Measurements from ENCODE around the gene CYP2C18.
"Not testable (repeated sequence)": the region's sequence is repeated elsewhere in the genome, so short reads cannot be mapped to it uniquely, and the experiment has no call there.

Gene CYP2C18

DNA sequence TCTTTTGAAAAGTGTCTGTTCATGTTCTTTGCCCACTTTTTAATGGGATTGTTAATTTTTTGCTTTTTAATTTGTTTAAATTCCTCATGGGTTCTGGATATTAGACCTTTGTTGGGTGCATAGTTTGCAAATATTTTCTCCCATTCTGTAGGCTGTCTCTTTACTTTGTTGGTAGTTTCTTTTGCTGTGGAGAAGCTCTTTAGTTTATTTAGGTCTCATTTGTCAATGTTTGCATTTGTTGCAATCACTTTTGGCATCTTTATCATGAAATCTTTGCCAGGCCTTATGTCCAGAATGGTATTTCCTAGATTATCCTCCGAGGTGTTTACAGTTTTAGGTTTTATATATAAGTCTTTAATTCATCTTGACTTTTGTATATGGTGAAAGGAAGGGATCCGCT is 55.1 kb downstream of the CYP2C18 start:
- H3K79me2 ChIP-seq (ENCODE audit: control insufficient read depth, insufficient read depth, low read length, unreplicated experiment): no peaks in the 10 kb centered on the region
- H3K27me3 ChIP-seq (ENCODE audit: insufficient read depth, low read length): no peaks in the 10 kb centered on the region; the same call in 1 of the 2 replicates
- H2AFZ ChIP-seq (ENCODE audit: low read length, unreplicated experiment): no peak overlapping the region
- H3K27ac ChIP-seq (ENCODE audit: low read depth, low read length): no peak overlapping the region
- H3K4me1 ChIP-seq (ENCODE audit: control insufficient read depth, insufficient read depth, low read length, unreplicated experiment): no peaks in the 10 kb centered on the region
- H3K36me3 ChIP-seq (ENCODE audit: insufficient read depth, low read length): no peaks in the 10 kb centered on the region
- no peak overlapping the region for H3K4me3 ChIP-seq (ENCODE audit: low read depth, low read length)

DNA sequence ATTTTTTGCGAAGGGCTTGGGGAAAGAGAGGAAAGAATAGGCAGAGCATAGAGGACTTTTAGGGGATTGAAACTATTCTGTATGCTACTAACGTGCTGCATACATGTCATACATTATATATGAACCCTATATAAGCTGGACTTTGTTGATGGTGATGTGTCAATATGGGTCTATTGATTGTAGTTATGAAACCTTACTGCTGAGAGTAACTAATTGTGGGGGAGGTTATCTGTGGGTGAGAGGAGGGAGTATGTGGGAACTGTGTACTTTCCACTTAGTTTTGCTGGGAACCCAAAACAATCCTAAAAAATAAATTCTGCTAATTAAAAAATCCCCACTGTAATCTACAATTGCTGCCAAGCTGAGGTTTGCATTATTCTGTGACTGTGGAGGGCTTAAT is 63.6 kb downstream of the CYP2C18 start:
- no peaks in the 10 kb centered on the region for H3K4me1 ChIP-seq (ENCODE audit: control insufficient read depth, insufficient read depth, low read length, unreplicated experiment)

DNA sequence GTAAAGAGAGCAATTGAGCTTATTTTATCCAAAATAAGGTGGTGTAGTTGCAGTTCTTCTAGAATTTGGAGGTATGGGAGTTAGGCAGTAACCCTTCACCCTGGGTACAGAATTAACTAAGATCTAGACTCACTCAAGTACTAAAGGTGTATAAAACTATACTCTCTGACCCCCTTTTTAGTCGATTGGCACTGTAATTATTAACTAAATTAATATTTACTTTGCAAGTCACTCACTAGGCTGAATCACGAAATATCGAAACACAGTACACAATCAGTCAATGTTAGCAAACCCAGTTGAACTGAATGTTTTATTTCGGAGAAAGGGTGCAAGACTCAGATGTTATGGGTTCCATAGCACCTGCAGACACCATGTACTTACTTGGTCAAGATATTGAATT is 64.3 kb downstream of the CYP2C18 start:
- H3K4me1 ChIP-seq (ENCODE audit: control insufficient read depth, insufficient read depth, low read length, unreplicated experiment): no peaks in the 10 kb centered on the region
- no peak overlapping the region for H2AFZ ChIP-seq (ENCODE audit: low read length, unreplicated experiment)
- no peaks in the 10 kb centered on the region for H3K36me3 ChIP-seq (ENCODE audit: insufficient read depth, low read length)

More for the DNA sequence above, 63.6 kb downstream of the CYP2C18 start:
- Histone ChIP-seq H3K4me3 (ENCODE audit: low read depth, low read length) (no peak overlapping the region), H3K27ac (ENCODE audit: low read depth, low read length) (no peak overlapping the region), H2AFZ (ENCODE audit: low read length, unreplicated experiment) (no peak overlapping the region), H3K36me3 (ENCODE audit: insufficient read depth, low read length) (no peaks in the 10 kb centered on the region), H3K79me2 (ENCODE audit: control insufficient read depth, insufficient read depth, low read length, unreplicated experiment) (no peaks in the 10 kb centered on the region), H3K27me3 (ENCODE audit: insufficient read depth, low read length) (no peaks in the 10 kb centered on the region)

DNA sequence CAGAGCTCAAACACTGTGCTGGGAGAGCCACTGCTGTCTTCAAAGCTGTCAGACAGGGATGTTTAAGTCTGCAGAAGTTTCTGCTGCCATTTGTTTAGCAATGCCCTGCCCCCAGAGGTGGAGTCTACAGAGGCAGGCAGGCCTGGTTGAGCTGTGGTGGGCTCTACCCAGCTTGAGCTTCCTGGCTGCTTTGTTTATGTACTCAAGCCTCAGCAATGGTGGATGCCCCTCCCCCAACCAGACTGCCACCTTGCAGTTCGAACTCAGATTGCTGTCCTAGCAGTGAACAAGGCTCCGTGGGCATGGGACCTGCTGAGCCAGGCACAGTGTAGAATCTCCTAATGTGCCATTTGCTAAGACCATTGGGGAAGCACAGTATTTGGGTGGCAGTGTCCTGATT is 74.4 kb downstream of the CYP2C18 start:
- H3K27ac ChIP-seq (ENCODE audit: low read depth, low read length): no peak overlapping the region
- H3K79me2 ChIP-seq (ENCODE audit: control insufficient read depth, insufficient read depth, low read length, unreplicated experiment): no peaks in the 10 kb centered on the region
- H3K4me1 ChIP-seq (ENCODE audit: control insufficient read depth, insufficient read depth, low read length, unreplicated experiment): no peaks in the 10 kb centered on the region
- no peaks in the 10 kb centered on the region for H3K27me3 ChIP-seq (ENCODE audit: insufficient read depth, low read length)
- no peaks in the 10 kb centered on the region for H3K36me3 ChIP-seq (ENCODE audit: insufficient read depth, low read length)
- H2AFZ ChIP-seq (ENCODE audit: low read length, unreplicated experiment): no peak overlapping the region
- no peak overlapping the region for H3K4me3 ChIP-seq (ENCODE audit: low read depth, low read length)

More for the DNA sequence above, 64.3 kb downstream of the CYP2C18 start:
- Histone ChIP-seq H3K27me3 (ENCODE audit: insufficient read depth, low read length) (no peaks in the 10 kb centered on the region), H3K4me3 (ENCODE audit: low read depth, low read length) (no peak overlapping the region), H3K79me2 (ENCODE audit: control insufficient read depth, insufficient read depth, low read length, unreplicated experiment) (no peaks in the 10 kb centered on the region), H3K27ac (ENCODE audit: low read depth, low read length) (no peak overlapping the region)

DNA sequence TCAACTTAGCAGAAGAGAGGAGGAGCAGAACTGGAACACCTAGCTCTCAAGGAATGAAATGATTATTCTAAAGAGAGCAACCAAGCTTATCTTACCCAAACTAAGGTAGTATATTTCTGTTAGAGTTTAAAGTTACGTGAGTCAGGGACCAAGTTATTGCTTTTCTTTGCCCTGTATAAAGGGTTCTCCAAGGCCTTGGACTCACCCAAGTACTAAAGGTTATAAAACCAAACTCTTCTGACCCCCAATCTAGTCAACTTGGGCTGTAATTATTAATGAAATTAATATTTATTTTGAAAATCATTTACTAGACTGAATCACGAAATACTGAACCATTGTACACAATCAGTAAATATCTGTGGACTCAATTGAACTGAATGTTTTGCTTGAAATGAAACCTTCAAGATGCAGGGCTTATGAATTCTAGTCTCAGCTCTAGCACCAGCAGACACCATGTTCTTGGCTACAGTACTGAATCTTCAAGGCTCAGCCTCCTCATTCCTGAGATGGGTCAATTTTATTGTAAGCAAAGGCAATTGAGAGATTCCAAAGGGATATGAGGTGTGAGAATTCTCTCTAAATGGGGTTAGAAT is 77.2 kb downstream of the CYP2C18 start:
- no peaks in the 10 kb centered on the region for H3K4me1 ChIP-seq (ENCODE audit: control insufficient read depth, insufficient read depth, low read length, unreplicated experiment)
- no peak overlapping the region for H3K27ac ChIP-seq (ENCODE audit: low read depth, low read length)
- no peaks in the 10 kb centered on the region for H3K36me3 ChIP-seq (ENCODE audit: insufficient read depth, low read length)
- no peaks in the 10 kb centered on the region for H3K79me2 ChIP-seq (ENCODE audit: control insufficient read depth, insufficient read depth, low read length, unreplicated experiment)
- H3K4me3 ChIP-seq (ENCODE audit: low read depth, low read length): no peak overlapping the region
- no peak overlapping the region for H2AFZ ChIP-seq (ENCODE audit: low read length, unreplicated experiment)
- H3K27me3 ChIP-seq (ENCODE audit: insufficient read depth, low read length): no peaks in the 10 kb centered on the region

DNA sequence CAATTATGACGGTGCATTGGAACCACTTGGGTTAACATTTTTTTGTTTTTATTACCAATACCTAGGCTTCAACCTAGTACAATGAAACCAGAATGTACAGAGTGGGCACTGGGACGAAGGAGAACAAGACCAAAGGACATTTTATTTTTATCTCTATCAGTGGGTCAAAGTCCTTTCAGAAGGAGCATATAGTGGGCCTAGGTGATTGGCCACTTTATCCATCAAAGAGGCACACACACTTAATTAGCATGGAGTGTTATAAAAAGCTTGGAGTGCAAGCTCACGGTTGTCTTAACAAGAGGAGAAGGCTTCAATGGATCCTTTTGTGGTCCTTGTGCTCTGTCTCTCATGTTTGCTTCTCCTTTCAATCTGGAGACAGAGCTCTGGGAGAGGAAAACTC is 78.9 kb downstream of the CYP2C18 start, which contains the start of gene CYP2C19:
Gene CYP2C19, plus strand, starts transcription at position 289 of the 400 bp plus-strand sequence. Its CDS starts 25 bp downstream, at position 314.
- H3K4me3 ChIP-seq (ENCODE audit: low read depth, low read length): no peak within 1 kb of the TSS
- H3K79me2 ChIP-seq (ENCODE audit: control insufficient read depth, insufficient read depth, low read length, unreplicated experiment): no peaks in the 10 kb centered on the region

DNA sequence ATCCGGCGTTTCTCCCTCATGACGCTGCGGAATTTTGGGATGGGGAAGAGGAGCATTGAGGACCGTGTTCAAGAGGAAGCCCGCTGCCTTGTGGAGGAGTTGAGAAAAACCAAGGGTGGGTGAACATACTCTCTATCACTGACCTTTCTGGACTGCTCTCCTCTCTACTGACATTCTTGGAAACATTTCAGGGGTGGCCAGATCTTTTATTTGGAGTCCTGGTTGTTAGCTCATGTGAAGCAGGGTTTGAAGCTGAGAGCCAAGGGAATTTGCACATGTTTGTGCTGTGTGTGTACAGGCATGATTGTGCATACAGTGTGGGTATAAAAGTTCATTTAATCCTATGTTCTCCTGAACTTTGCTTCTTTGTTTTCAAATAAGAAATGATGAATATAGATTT is 91.9 kb downstream of the CYP2C18 start:
- H3K36me3 ChIP-seq (ENCODE audit: insufficient read depth, low read length); H3K27ac ChIP-seq (ENCODE audit: low read depth, low read length); H3K4me3 ChIP-seq (ENCODE audit: low read depth, low read length); H3K27me3 ChIP-seq (ENCODE audit: insufficient read depth, low read length); H3K79me2 ChIP-seq (ENCODE audit: control insufficient read depth, insufficient read depth, low read length, unreplicated experiment); H2AFZ ChIP-seq (ENCODE audit: low read length, unreplicated experiment); H3K4me1 ChIP-seq (ENCODE audit: control insufficient read depth, insufficient read depth, low read length, unreplicated experiment): not testable (repeated sequence)

More for the DNA sequence above, 78.9 kb downstream of the CYP2C18 start, which contains the start of gene CYP2C19:
- Histone ChIP-seq H3K27ac (ENCODE audit: low read depth, low read length) (no peak within 1 kb of the TSS), H3K4me1 (ENCODE audit: control insufficient read depth, insufficient read depth, low read length, unreplicated experiment) (no peaks in the 10 kb centered on the region), H2AFZ (ENCODE audit: low read length, unreplicated experiment) (no peak within 1 kb of the TSS), H3K36me3 (ENCODE audit: insufficient read depth, low read length) (no peaks in the 10 kb centered on the region), H3K27me3 (ENCODE audit: insufficient read depth, low read length) (no peaks in the 10 kb centered on the region)

DNA sequence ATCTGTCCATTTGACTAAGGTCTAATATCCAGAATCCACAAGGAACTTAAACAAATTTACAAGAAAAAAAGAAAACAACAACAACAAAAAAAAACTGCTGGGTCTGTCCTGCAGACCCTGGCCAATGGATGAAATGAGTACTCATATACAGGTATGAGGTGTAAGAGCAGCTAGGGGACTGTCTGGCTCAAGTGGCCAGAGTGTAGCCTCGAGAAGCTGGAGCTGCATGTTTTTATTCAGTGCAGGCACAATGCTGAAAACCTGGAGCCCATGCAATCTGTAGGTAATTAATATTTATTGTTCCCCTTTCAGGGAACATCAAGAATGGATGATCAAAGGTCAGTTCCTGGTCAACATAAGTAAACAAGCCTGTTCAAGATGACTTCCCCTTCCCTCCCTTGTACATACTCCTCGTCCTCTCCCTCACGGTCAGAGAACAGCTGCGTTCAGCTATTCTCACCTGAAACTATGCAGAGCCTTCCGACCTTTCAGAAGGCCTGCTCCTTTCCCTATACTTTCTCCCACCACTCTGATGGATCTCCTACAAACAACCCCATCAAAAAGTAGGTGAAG is 94.4 kb downstream of the CYP2C18 start:
- H3K4me3 ChIP-seq (ENCODE audit: low read depth, low read length): no peak overlapping the region
- H3K79me2 ChIP-seq (ENCODE audit: control insufficient read depth, insufficient read depth, low read length, unreplicated experiment): no peaks in the 10 kb centered on the region

DNA sequence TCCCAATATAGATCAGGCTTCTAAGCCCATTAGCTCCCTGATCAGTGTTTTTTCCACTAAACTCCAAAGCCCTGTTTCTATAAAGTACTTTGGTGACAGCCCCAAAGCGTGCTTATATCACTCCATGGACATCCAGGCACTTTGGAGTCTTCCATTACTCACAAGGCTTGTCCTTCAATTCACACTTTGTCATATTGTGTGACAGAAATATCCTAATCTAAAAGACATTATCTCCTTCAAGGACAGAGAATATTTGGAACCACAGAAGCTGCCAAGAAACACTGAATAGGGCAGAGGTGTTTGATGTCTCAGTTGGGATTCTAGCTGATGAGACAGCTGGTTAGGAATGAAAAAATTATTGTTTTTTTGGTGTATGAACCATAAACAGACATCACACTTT is 97.3 kb downstream of the CYP2C18 start:
- no peak overlapping the region for H3K4me3 ChIP-seq (ENCODE audit: low read depth, low read length)
- no peaks in the 10 kb centered on the region; the same call in 1 of the 2 replicates for H3K27me3 ChIP-seq (ENCODE audit: insufficient read depth, low read length)
- no peaks in the 10 kb centered on the region for H3K79me2 ChIP-seq (ENCODE audit: control insufficient read depth, insufficient read depth, low read length, unreplicated experiment)
- no peaks in the 10 kb centered on the region for H3K36me3 ChIP-seq (ENCODE audit: insufficient read depth, low read length)
- no peaks in the 10 kb centered on the region for H3K4me1 ChIP-seq (ENCODE audit: control insufficient read depth, insufficient read depth, low read length, unreplicated experiment)
- no peak overlapping the region for H3K27ac ChIP-seq (ENCODE audit: low read depth, low read length)
- no peak overlapping the region for H2AFZ ChIP-seq (ENCODE audit: low read length, unreplicated experiment)

More for the DNA sequence above, 94.4 kb downstream of the CYP2C18 start:
- H3K27ac ChIP-seq (ENCODE audit: low read depth, low read length): no peak overlapping the region
- no peaks in the 10 kb centered on the region for H3K36me3 ChIP-seq (ENCODE audit: insufficient read depth, low read length)
- H3K27me3 ChIP-seq (ENCODE audit: insufficient read depth, low read length): no peaks in the 10 kb centered on the region
- H2AFZ ChIP-seq (ENCODE audit: low read length, unreplicated experiment): no peak overlapping the region
- H3K4me1 ChIP-seq (ENCODE audit: control insufficient read depth, insufficient read depth, low read length, unreplicated experiment): no peaks in the 10 kb centered on the region

DNA sequence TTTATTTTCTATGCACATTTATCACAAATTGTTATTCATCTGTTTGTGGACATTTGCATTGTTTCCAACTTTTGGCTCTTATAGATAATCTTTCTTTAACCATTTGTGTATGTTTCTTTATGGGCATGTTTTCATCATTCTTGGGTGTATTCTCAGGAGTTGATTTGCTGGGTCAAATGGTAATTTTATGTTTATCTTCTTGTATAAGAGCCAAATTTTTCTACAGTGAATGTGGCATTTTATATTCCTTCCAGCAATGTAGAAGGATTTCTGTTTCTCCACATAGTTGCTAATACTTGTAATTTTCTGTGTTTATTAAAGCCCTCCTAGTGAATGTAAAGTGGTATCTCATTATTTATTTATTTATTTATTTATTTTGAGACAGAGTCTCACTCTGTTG is 100.7 kb downstream of the CYP2C18 start:
- H3K79me2 ChIP-seq (ENCODE audit: control insufficient read depth, insufficient read depth, low read length, unreplicated experiment): no peaks in the 10 kb centered on the region
- H3K36me3 ChIP-seq (ENCODE audit: insufficient read depth, low read length): no peaks in the 10 kb centered on the region
- no peak overlapping the region for H3K27ac ChIP-seq (ENCODE audit: low read depth, low read length)
- H3K4me1 ChIP-seq (ENCODE audit: control insufficient read depth, insufficient read depth, low read length, unreplicated experiment): no peaks in the 10 kb centered on the region
- no peaks in the 10 kb centered on the region; the same call in 1 of the 2 replicates for H3K27me3 ChIP-seq (ENCODE audit: insufficient read depth, low read length)
- no peak overlapping the region for H2AFZ ChIP-seq (ENCODE audit: low read length, unreplicated experiment)
- no peak overlapping the region for H3K4me3 ChIP-seq (ENCODE audit: low read depth, low read length)

DNA sequence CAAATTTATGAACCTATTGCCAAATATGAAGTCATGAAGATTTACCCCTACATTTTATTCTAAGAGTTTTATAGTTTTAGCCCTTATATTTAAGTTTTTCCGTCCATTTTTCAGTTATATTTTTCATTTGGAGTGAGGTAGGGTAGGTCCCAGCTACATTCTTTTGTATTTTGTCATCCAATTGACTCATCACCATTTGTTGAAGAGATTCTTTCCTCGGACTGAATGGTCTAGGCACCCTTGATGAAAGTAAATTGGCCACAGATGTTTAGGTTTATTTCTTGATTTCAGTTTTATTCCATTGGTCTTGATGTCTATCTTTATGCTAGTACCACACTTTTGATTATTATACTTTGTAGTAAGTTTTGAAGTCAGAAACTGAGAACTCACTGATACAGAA is 101.7 kb downstream of the CYP2C18 start:
- Histone ChIP-seq H3K27ac (ENCODE audit: low read depth, low read length) (no peak overlapping the region), H3K36me3 (ENCODE audit: insufficient read depth, low read length) (no peaks in the 10 kb centered on the region), H3K79me2 (ENCODE audit: control insufficient read depth, insufficient read depth, low read length, unreplicated experiment) (no peaks in the 10 kb centered on the region), H3K4me3 (ENCODE audit: low read depth, low read length) (no peak overlapping the region), H3K4me1 (ENCODE audit: control insufficient read depth, insufficient read depth, low read length, unreplicated experiment) (no peaks in the 10 kb centered on the region), H2AFZ (ENCODE audit: low read length, unreplicated experiment) (no peak overlapping the region), H3K27me3 (ENCODE audit: insufficient read depth, low read length) (no peaks in the 10 kb centered on the region; the same call in 1 of the 2 replicates)

Measured in ACC112 (cell line).